ENCODE data around the gene ABLIM1.

Gene ABLIM1

GRCh38 chr10:114683593-114683992 is 25.5 kb upstream of the ABLIM1 start:
- H3K79me1 ChIP-seq (replicated peaks; ENCODE audit: low read length, poor library complexity, severe bottlenecking), result peaks cover 5% of the 10 kb centered on the region
- H2BK5ac ChIP-seq (ENCODE audit: low read depth, low read length, poor library complexity, severe bottlenecking), result no peak overlapping the region
- H3K23ac ChIP-seq (ENCODE audit: low read length in 2 of 2), result no peak overlapping the region
- H3K9ac ChIP-seq (ENCODE audit: low read length), result no peak overlapping the region
- no peak overlapping the region for H2BK120ac ChIP-seq (ENCODE audit: low read depth, low read length)
- H3K36me3 ChIP-seq (ENCODE audit: control insufficient read depth in 1 of 2, insufficient read depth in 2 of 2, low read depth in 1 of 2, low read length in 2 of 2), result no peaks in the 10 kb centered on the region
- no peak overlapping the region for H3K4me3 ChIP-seq (ENCODE audit: insufficient read depth in 1 of 2, low read depth in 1 of 2, low read length in 2 of 2)
- no peak overlapping the region for H3K27ac ChIP-seq (ENCODE audit: low read length, poor library complexity, severe bottlenecking)
- peak overlapping the region in 1 of 2 experiments; percentile 24 for H3K18ac ChIP-seq (ENCODE audit: low read depth in 1 of 2, low read length in 2 of 2)
- peak overlapping the region; percentile 53 for H4K91ac ChIP-seq (ENCODE audit: low read length)
- H3K27me3 ChIP-seq (ENCODE audit: control insufficient read depth in 1 of 2, insufficient read depth in 1 of 2, low read length in 2 of 2), result no peaks in the 10 kb centered on the region
- H3K4me2 ChIP-seq (ENCODE audit: low read length, poor library complexity, severe bottlenecking), result no peak overlapping the region
- WGBS, result 88% methylated on average over 7 of the region's 9 CpGs
- H3K4ac ChIP-seq (ENCODE audit: low read depth in 1 of 2, low read length in 2 of 2), result no peak overlapping the region
- no peak overlapping the region for H2AFZ ChIP-seq (ENCODE audit: low read depth, low read length)
- no peak overlapping the region for H3K14ac ChIP-seq (ENCODE audit: low read length in 2 of 2)
- no peak for DNase-seq
- H2BK12ac ChIP-seq (ENCODE audit: low read length in 2 of 2), result peak overlapping the region in 1 of 2 experiments; percentile 1
- H3K4me1 ChIP-seq (ENCODE audit: control insufficient read depth, insufficient read depth, low read depth, low read length), result peaks cover 14% of the 10 kb centered on the region
- H2AK5ac ChIP-seq (ENCODE audit: low read length, severe bottlenecking), result peak overlapping the region; percentile 1
- no peak overlapping the region for H4K8ac ChIP-seq (ENCODE audit: low read length)
- H2BK15ac ChIP-seq (ENCODE audit: low read depth, poor library complexity, severe bottlenecking), result no peak overlapping the region
- H3K9me3 ChIP-seq (ENCODE audit: control insufficient read depth, low read length), result no peaks in the 10 kb centered on the region

GRCh38 chr10:114683162-114683561 is 25.1 kb upstream of the ABLIM1 start:
- no peak overlapping the region for H2AFZ ChIP-seq (ENCODE audit: low read depth, low read length)
- peaks cover 5% of the 10 kb centered on the region for H3K79me1 ChIP-seq (replicated peaks; ENCODE audit: low read length, poor library complexity, severe bottlenecking)
- H3K9ac ChIP-seq (ENCODE audit: low read length), result no peak overlapping the region
- H4K8ac ChIP-seq (ENCODE audit: low read length), result no peak overlapping the region
- no peak overlapping the region for H2BK12ac ChIP-seq (ENCODE audit: low read length in 2 of 2)
- peaks cover 14% of the 10 kb centered on the region for H3K4me1 ChIP-seq (ENCODE audit: control insufficient read depth, insufficient read depth, low read depth, low read length)
- WGBS, result 94% methylated on average over 10 of the region's 10 CpGs
- H2BK5ac ChIP-seq (ENCODE audit: low read depth, low read length, poor library complexity, severe bottlenecking), result no peak overlapping the region
- no peak overlapping the region for H3K14ac ChIP-seq (ENCODE audit: low read length in 2 of 2)
- H2BK120ac ChIP-seq (ENCODE audit: low read depth, low read length), result no peak overlapping the region
- H3K9me3 ChIP-seq (ENCODE audit: control insufficient read depth, low read length), result no peaks in the 10 kb centered on the region
- no peak overlapping the region for H4K91ac ChIP-seq (ENCODE audit: low read length)
- H3K18ac ChIP-seq (ENCODE audit: low read depth in 1 of 2, low read length in 2 of 2), result no peak overlapping the region
- no peak overlapping the region for H3K4me2 ChIP-seq (ENCODE audit: low read length, poor library complexity, severe bottlenecking)
- H3K36me3 ChIP-seq (ENCODE audit: control insufficient read depth in 1 of 2, insufficient read depth in 2 of 2, low read depth in 1 of 2, low read length in 2 of 2), result no peaks in the 10 kb centered on the region
- no peak overlapping the region for H3K23ac ChIP-seq (ENCODE audit: low read length in 2 of 2)
- H3K27me3 ChIP-seq (ENCODE audit: control insufficient read depth in 1 of 2, insufficient read depth in 1 of 2, low read length in 2 of 2), result no peaks in the 10 kb centered on the region
- H3K4ac ChIP-seq (ENCODE audit: low read depth in 1 of 2, low read length in 2 of 2), result no peak overlapping the region
- DNase-seq, result no peak
- no peak overlapping the region for H3K27ac ChIP-seq (ENCODE audit: low read length, poor library complexity, severe bottlenecking)
- H3K4me3 ChIP-seq (ENCODE audit: insufficient read depth in 1 of 2, low read depth in 1 of 2, low read length in 2 of 2), result no peak overlapping the region
- H2BK15ac ChIP-seq (ENCODE audit: low read depth, poor library complexity, severe bottlenecking), result peak overlapping the region; percentile 80
- H2AK5ac ChIP-seq (ENCODE audit: low read length, severe bottlenecking), result peak overlapping the region; percentile 35

GRCh38 chr10:114682532-114682931 is 24.5 kb upstream of the ABLIM1 start:
- Histone ChIP-seq H3K4ac (ENCODE audit: low read depth in 1 of 2, low read length in 2 of 2) (no peak overlapping the region), H3K4me3 (ENCODE audit: insufficient read depth in 1 of 2, low read depth in 1 of 2, low read length in 2 of 2) (no peak overlapping the region), H3K9me3 (ENCODE audit: control insufficient read depth, low read length) (no peaks in the 10 kb centered on the region), H3K14ac (ENCODE audit: low read length in 2 of 2) (no peak overlapping the region), H2BK120ac (ENCODE audit: low read depth, low read length) (no peak overlapping the region), H3K27me3 (ENCODE audit: control insufficient read depth in 1 of 2, insufficient read depth in 1 of 2, low read length in 2 of 2) (no peaks in the 10 kb centered on the region), H2BK12ac (ENCODE audit: low read length in 2 of 2) (no peak overlapping the region), H3K9ac (ENCODE audit: low read length) (no peak overlapping the region), H4K91ac (ENCODE audit: low read length) (no peak overlapping the region), H2BK15ac (ENCODE audit: low read depth, poor library complexity, severe bottlenecking) (no peak overlapping the region), H2AK5ac (ENCODE audit: low read length, severe bottlenecking) (no peak overlapping the region), H3K18ac (ENCODE audit: low read depth in 1 of 2, low read length in 2 of 2) (no peak overlapping the region), H2AFZ (ENCODE audit: low read depth, low read length) (no peak overlapping the region), H4K8ac (ENCODE audit: low read length) (no peak overlapping the region), H3K23ac (ENCODE audit: low read length in 2 of 2) (no peak overlapping the region), H2BK5ac (ENCODE audit: low read depth, low read length, poor library complexity, severe bottlenecking) (no peak overlapping the region), H3K36me3 (ENCODE audit: control insufficient read depth in 1 of 2, insufficient read depth in 2 of 2, low read depth in 1 of 2, low read length in 2 of 2) (no peaks in the 10 kb centered on the region), H3K79me1 (replicated peaks; ENCODE audit: low read length, poor library complexity, severe bottlenecking) (peaks cover 3% of the 10 kb centered on the region), H3K27ac (ENCODE audit: low read length, poor library complexity, severe bottlenecking) (no peak overlapping the region), H3K4me2 (ENCODE audit: low read length, poor library complexity, severe bottlenecking) (no peak overlapping the region), H3K4me1 (ENCODE audit: control insufficient read depth, insufficient read depth, low read depth, low read length) (peaks cover 14% of the 10 kb centered on the region)
- DNase-seq, result no peak
- 94% methylated on average over 2 of the region's 4 CpGs for WGBS

- Histone ChIP-seq H2AFZ (ENCODE audit: low read depth, low read length) (no peak overlapping the region), H2BK12ac (ENCODE audit: low read length in 2 of 2) (no peak overlapping the region), H3K4me2 (ENCODE audit: low read length, poor library complexity, severe bottlenecking) (no peak overlapping the region), H2BK120ac (ENCODE audit: low read depth, low read length) (no peak overlapping the region), H3K79me1 (replicated peaks; ENCODE audit: low read length, poor library complexity, severe bottlenecking) (peaks cover 3% of the 10 kb centered on the region), H4K8ac (ENCODE audit: low read length) (no peak overlapping the region), H3K9ac (ENCODE audit: low read length) (no peak overlapping the region), H3K4ac (ENCODE audit: low read depth in 1 of 2, low read length in 2 of 2) (no peak overlapping the region), H3K27me3 (ENCODE audit: control insufficient read depth in 1 of 2, insufficient read depth in 1 of 2, low read length in 2 of 2) (no peaks in the 10 kb centered on the region), H4K91ac (ENCODE audit: low read length) (no peak overlapping the region), H3K4me3 (ENCODE audit: insufficient read depth in 1 of 2, low read depth in 1 of 2, low read length in 2 of 2) (no peak overlapping the region), H3K36me3 (ENCODE audit: control insufficient read depth in 1 of 2, insufficient read depth in 2 of 2, low read depth in 1 of 2, low read length in 2 of 2) (no peaks in the 10 kb centered on the region), H3K18ac (ENCODE audit: low read depth in 1 of 2, low read length in 2 of 2) (no peak overlapping the region), H2AK5ac (ENCODE audit: low read length, severe bottlenecking) (no peak overlapping the region), H3K27ac (ENCODE audit: low read length, poor library complexity, severe bottlenecking) (no peak overlapping the region), H3K14ac (ENCODE audit: low read length in 2 of 2) (no peak overlapping the region), H2BK5ac (ENCODE audit: low read depth, low read length, poor library complexity, severe bottlenecking) (no peak overlapping the region), H3K4me1 (ENCODE audit: control insufficient read depth, insufficient read depth, low read depth, low read length) (peaks cover 14% of the 10 kb centered on the region), H3K9me3 (ENCODE audit: control insufficient read depth, low read length) (no peaks in the 10 kb centered on the region), H3K23ac (ENCODE audit: low read length in 2 of 2) (no peak overlapping the region), H2BK15ac (ENCODE audit: low read depth, poor library complexity, severe bottlenecking) (no peak overlapping the region)
- DNase-seq, result no peak
- 100% methylated on average over 1 of the region's 3 CpGs for WGBS
Observed at GRCh38 chr10:114682121-114682520, 24.0 kb upstream of the ABLIM1 start.

All from mesenchymal stem cell (in vitro differentiated cells and primary cell).